GM18508 (cell line): ENCODE results near the gene CDH4.

Experiments
- ATAC-seq: cut with Tn5 transposase; IDR thresholded peaks from one replicate; pipeline ENCODE4 v1.9.1; 2021; ENCODE audit warnings: moderate number of reproducible peaks; ENCODE audit not compliant: insufficient read depth, unreplicated experiment

The CDH4 gene

GRCh38 chr20:61811166-61811565, 559.1 kb downstream of the CDH4 start:
- ATAC-seq: no peak

GRCh38 chr20:61812121-61812844, 560.2 kb downstream of the CDH4 start:
- no peak for ATAC-seq

DNA sequence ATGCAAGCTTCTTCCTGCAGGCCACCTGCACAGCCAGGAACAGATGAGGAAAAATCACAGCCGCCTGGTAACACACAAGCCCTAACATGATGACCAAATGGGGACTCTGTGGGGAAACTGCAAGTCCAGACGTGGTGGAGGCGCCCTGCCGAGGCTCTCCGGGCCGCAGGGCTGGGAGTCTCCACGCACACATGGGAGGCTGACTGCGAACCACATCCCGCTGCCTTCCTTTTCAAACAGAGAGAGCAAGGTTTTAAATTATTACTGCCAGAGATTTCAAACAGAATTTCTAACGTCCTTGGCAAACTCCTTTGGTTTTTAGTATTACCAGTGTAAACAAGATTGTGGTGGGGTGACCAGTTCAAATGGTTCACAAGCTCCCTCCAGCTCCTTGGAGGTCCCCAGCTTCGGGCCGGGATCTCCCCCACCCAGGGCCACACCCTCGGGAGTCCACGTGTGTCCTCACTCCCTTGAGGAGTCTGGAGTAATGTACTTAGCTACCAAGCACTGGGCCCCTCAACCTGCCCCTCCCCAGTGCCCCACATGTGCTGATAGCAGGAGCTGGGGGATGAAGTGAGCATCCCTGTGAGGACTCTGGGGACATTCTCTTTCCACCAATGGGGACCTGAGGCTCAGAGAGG, 560.9 kb downstream of the CDH4 start:
- ATAC-seq: no peak

- no peak for ATAC-seq
These were observed 561.7 kb downstream of the CDH4 start for GRCh38 chr20:61813791-61814190.

GRCh38 chr20:61814244-61814643, 562.2 kb downstream of the CDH4 start:
- no peak for ATAC-seq

DNA sequence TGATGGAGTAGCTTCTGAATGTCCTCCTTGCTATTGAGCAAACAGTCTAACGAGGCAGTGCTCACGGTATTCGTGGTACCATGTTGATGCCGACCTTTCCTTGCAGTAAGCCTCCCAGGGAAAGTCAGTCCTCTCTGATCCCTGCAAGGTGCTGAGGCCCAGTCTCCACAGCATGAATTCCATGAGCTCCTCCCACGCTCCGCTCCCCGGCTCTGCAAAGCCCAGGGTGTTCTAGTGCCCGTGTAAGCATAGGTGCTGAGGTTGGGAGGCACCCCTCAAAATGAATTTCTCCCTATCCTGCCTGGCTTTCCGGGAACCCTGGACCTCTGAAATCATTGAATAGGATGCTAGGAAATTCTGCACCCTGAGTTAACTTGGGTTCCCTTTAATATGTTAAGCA, 562.7 kb downstream of the CDH4 start:
- ATAC-seq: no peak

GRCh38 chr20:61815176-61815575, 563.1 kb downstream of the CDH4 start:
- ATAC-seq: no peak

DNA sequence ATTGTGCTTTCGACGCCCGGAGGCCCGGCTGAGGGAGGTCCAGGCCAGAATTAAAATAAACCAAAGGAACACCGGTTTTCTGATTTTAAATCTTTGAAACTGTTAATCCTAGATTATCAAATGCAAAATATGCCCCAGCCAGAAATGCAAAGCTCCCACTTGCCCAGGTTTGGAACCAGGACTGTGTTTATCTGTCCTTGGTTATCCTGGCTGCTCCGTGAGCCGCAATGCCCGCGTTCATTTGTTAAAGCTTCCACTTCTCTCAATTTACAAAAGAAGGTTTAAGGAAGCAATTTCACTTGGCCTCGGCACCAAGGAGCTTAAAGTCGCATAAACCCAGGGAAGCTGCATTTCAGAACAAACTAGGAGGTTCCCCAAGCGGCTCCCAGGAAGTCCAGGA, 563.6 kb downstream of the CDH4 start:
- ATAC-seq: no peak

DNA sequence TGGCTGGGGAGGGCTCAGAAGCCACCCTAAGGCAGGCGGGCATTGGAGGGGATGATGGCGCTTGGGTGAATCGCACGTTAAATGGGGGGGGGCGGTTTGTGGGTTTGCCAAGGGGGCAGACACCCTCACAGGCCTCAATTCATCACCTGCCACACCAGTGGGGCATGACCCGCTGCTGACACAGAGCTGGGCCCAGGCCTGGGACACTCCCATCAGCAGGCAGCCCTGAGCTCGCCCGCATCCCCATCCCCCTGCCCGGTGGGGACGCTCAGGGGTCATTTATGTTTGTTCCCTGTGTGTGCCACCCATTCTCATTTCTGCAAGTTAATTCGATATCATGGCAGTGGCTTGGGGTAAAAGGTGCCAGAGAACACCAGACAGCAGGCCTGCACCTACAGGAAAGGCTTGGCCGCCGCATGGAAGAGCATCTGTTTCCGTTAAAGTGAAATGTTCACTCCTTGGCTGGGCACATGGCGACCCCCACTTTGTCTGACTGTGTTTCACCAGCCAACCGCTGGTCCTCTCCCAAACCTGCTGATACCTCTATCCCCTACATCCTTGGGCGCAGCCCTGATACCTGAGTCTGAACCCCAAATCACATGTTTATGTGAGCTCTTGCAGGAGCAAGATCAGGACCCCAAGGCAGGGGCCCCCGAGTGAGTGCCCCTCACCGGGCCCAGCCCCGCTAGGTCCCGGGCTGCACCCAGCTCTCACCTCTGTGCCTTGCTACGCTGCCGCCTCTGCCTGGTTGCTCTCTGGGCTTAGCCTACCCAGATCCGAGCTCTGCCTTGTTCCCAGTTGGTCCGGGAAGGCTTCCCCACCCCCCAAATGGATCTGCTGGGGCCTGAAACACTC, 564.8 kb downstream of the CDH4 start:
- ATAC-seq: no peak

GRCh38 chr20:61817575-61817974, 565.5 kb downstream of the CDH4 start:
- no peak for ATAC-seq

DNA sequence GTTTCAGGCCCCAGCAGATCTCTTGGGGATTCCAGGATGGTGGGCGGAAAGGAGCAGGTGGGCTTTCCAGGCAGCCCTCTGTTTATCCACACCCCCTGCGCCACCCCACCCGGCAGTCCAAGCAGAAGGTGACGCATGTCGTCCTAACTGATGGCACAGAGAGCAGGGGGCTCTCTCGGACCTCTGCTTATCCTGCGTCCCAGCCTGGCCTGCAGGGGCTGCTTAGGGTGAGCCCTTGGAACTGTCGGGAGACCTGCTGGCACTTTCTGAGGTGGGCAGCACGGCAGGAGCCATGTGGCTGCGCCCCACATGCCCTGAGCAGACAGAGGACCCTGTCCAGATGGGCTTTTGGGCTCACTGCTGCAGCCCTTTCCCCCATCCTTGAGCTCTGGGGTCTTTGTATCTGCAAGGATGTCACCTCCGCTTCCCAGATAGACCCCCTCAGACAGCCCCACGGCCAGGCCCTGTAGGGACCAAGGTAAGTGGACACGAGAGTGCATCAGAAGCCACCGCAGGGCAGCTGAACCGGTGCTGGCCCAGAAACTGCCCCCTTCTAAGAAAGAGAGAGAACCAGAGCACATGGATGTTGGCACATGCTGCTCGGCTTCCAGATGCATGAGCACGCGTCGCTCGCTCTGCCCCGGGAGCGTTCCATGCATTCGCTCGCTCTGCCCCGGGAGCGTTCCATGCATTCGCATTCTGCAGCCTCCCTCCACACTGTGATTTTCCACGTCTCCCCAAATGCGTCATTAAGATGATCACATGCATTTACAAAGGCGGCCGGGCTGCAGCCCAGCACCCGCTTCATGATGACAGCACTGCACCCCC, 566.9 kb downstream of the CDH4 start:
- ATAC-seq: no peak

- ATAC-seq: no peak
These were observed 567.4 kb downstream of the CDH4 start for GRCh38 chr20:61819574-61819846.

DNA sequence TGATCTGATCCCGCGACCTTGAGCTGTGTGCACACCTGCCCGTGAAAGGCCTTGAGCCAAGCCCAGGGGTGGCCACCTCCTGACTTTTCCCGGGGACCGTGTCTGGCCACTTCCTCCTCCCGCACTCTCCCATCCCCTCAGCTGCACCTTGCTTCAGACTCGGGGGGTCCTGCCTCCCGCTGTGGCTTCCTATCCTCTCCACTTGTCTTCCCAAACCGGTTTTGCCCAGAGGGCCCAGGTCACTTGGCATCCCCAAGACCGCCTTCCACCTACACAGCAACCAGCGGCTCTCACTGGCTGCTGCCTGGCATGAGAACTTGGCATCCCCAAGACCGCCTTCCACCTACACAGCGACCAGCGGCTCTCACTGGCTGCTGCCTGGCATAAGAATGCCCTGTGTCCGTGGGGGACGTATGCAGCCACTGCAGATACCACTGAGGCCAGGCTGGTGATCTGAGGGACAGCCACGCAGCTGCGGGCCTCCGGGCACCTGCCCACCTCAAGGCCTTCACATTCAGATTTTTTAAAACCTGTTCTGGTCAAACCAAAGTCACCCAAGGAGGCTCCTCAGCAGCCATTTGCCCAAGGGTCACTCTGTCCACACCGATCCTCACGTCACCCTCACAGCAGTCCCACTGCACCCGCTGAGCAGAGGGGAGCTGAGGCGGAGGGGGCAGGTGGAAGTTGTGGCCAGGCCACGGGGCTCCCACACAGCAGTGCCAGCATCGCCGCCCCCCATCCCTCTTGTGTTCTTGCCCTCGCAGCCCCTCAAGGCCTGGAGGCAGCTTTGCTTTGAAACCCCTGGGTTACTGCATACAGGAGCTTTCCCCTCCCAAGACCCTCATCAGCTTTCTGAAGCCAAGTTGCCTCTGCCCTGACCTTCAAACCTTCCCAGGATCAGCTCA, 568.1 kb downstream of the CDH4 start:
- no peak for ATAC-seq

GRCh38 chr20:61821735-61822134, 569.7 kb downstream of the CDH4 start:
- ATAC-seq: no peak

DNA sequence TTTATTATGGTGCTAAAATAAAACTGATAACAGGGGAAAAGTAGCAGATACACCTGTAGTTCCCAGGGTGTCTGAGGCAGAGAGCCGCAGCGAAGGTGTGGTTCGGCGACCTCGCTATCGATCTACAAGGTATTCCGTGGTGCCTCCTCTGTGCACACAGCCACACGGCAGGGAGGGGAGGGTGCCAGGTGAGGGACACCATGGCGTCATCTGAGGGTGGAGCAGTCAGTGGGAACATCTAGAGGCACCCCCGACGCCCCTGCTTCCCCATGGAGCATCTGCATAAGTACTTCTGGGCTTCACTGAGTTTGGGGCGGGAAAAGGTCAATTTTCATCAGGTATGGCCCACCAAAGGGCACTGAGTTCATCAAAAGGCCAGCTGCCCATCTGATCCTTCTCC, 570.3 kb downstream of the CDH4 start:
- no peak for ATAC-seq

- ATAC-seq: no peak
These were observed 571.2 kb downstream of the CDH4 start for GRCh38 chr20:61823242-61823641.

DNA sequence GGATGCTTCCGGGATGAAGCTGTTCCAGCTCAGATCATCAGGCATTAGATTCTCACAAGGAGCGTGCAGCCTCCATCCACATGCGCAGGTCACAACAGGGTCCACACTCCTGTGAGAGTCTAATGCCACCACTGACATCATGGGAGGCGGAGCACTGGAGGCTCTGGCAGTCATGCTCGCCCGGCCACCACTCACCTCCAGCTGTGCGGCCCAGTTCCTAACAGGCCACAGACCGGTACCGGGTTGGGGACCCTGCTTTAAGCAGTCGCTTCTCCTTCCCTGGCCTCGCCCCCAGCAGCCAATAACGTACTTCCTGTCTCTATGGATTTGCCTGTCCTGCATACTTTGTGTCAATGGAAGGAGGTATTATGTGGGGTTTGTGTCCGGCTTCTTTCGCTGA, 576.8 kb downstream of the CDH4 start:
- ATAC-seq: no peak

DNA sequence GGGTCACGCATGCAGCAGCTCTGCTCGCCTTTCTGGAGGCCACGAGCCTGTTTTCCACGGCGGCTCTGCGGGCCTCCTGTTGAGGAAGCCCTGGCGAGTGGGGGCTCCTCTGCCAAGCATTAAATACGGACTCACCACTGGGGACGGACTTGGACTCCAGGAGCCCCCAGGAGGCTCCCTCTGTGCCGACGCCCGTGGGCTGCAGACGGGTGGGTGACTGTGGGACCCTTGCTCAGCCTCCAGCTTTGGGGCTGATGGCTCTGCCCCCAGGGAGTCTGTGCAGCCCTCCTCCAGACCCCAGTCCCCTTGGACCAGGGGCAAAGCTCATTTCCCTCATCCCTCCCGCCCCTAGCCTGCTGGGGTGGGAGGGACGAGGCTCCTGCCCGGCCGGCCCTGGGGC, 577.5 kb downstream of the CDH4 start:
- no peak for ATAC-seq

- no peak for ATAC-seq
These were observed 578.3 kb downstream of the CDH4 start for GRCh38 chr20:61830241-61830930.
